Spleen (tissue), 11 donors: ENCODE results near the gene LIN37. TPM values are rescaled to one million over a fixed set of nuclear protein-coding genes. Genes with fewer than 3 reads are reported as not detected.
A peak's percentile ranks its signal among the peaks of the same experiment; 100 is the strongest.

Source experiments
- DNase-seq: peaks from one replicate; pipeline ENCODE4 v3.0.0-alpha.2; 2020
- H3K27ac ChIP-seq, 8 donors: fragments of 200-600 bp; sonication (generic) in 7 of 8; 1 replicate in 4 of 8; 2 replicates in 4 of 8; pipeline versions ENCODE4 v1.5.0 to v1.8.0; 2016 to 2021; ENCODE audit warnings: inconsistent platforms in 4 of 8, mild to moderate bottlenecking in 4 of 8, moderate library complexity in 1 of 8
- H3K27me3 ChIP-seq, 7 donors: fragments of 200-600 bp; sonication (generic) in 6 of 7; replicated peaks in 1 of 7; 1 replicate in 4 of 7; 2 replicates in 3 of 7; pipeline versions ENCODE4 v1.5.0 to v1.8.0; 2016 to 2021; ENCODE audit warnings: inconsistent platforms in 3 of 7, mild to moderate bottlenecking in 1 of 7
- H3K36me3 ChIP-seq, 6 donors: fragments of 200-600 bp; sonication (generic) in 5 of 6; 1 replicate in 4 of 6; 2 replicates in 2 of 6; pipeline versions ENCODE4 v1.5.0 to v1.8.0; 2016 to 2021; ENCODE audit warnings: inconsistent platforms in 2 of 6
- H3K4me1 ChIP-seq, 6 donors: fragments of 200-600 bp; sonication (generic) in 5 of 6; 1 replicate in 3 of 6; 2 replicates in 3 of 6; pipeline versions ENCODE4 v1.5.0 to v1.8.0; 2016 to 2021; ENCODE audit warnings: inconsistent platforms in 3 of 6
- H3K4me3 ChIP-seq, 8 donors: fragments of 200-600 bp; sonication (generic) in 7 of 8; 1 replicate in 4 of 8; 2 replicates in 4 of 8; pipeline versions ENCODE4 v1.5.0 to v1.8.0; 2016 to 2021; ENCODE audit warnings: inconsistent platforms in 4 of 8, mild to moderate bottlenecking in 4 of 8, moderate library complexity in 2 of 8
- H3K9me3 ChIP-seq, 8 donors: fragments of 200-600 bp; sonication (generic) in 7 of 8; 1 replicate in 4 of 8; 2 replicates in 4 of 8; pipeline versions ENCODE4 v1.5.0 to v1.8.0; 2016 to 2021; ENCODE audit warnings: inconsistent platforms in 4 of 8
- CTCF ChIP-seq, 11 experiments: fragments of 200-600 bp in 7 of 11; fragments of 450-650 bp in 4 of 11; sonication (generic) in 4 of 11; IDR thresholded peaks in 8 of 11; conservative IDR thresholded peaks in 3 of 11; 1 replicate in 7 of 11; 2 replicates in 4 of 11; pipeline versions ENCODE4 v1.4.0 to v1.8.0; 2016 to 2021; ENCODE audit warnings: antibody characterized with exemption in 11 of 11, inconsistent platforms in 4 of 11, mild to moderate bottlenecking in 1 of 11
- POLR2A ChIP-seq, 3 donors: fragments of 450-650 bp; IDR thresholded peaks; one replicate each; pipeline ENCODE4 v1.5.1; 2017; ENCODE audit warnings: antibody characterized with exemption in 3 of 3, mild to moderate bottlenecking in 1 of 3
- POLR2AphosphoS5 ChIP-seq, 3 donors: sonication (generic); formaldehyde crosslinking; IDR thresholded peaks; one replicate each; pipeline ENCODE4 v1.5.1; 2017; ENCODE audit warnings: antibody characterized with exemption in 3 of 3
- WGBS, 5 donors: extraction: QIAGEN DNeasy Blood & Tissue Kit in 3 of 5; methylation state at CpG; one replicate each; pipeline versions ENCODE4 v1.1.5 to v1.1.7; 2013 to 2018; 5-methylcytosine and 5-hydroxymethylcytosine counted together
- intact Hi-C: fragments of 100-400 bp; cut with DNase I; formaldehyde crosslinking; loops from one replicate; pipeline ENCODE4 v1.15.0; 2023; ENCODE audit warnings: low total_unique reads
- polyA plus RNA-seq, 3 donors: library from polyadenylated mRNA; stranded (reverse); fragments of 200-250 nt; gene quantifications; one replicate each; pipeline ENCODE4 v1.2.1, GENCODE V29; 2013
- total RNA-seq, 7 donors: library from RNA; depleted of rRNA in 3 of 7; stranded (reverse); fragments of >200 nt in 3 of 7; fragmentation: NEBNext Ultra II Directional in 4 of 7; extraction: Animal tissue kit (Norgen Biotek cat#: 25700) in 4 of 7; gene quantifications; one replicate each; pipeline versions ENCODE4 v1.1.0 to v1.2.1, GENCODE V29; 2016 to 2021
- donor health status: healthy with polysubstance abuse.
- donor health status: DM: no; HTN: no; CAD: no; lungs with moderate emphysema.
- donor health status: DM: no; HTN: no; CAD: no.
- donor health status: Bipolar disorder and iron deficiency.
- donor health status: healthy.
- donor health status: DM: no; HTN: no; CAD: no.
- donor health status: DM: yes; HTN: yes; CAD: no.

The LIN37 gene
- total and polyA plus RNA-seq, 10 donors = 7.0 to 28.5 (median 14.2) TPM

- H3K36me3 ChIP-seq = peaks cover 0 to 53% (median 29%) of the 10 kb centered on the region in 6 donors
- peak overlapping the region in 6 of 8 donors; percentile 21 to 94 (median 59) for H3K4me3 ChIP-seq
- peaks cover 25 to 56% (median 40%) of the 10 kb centered on the region in 6 donors for H3K4me1 ChIP-seq
- TF ChIP-seq POLR2A (IDR thresholded peaks at IDR 0.05) = no peak
- TF ChIP-seq POLR2AphosphoS5 (IDR thresholded peaks at IDR 0.05) = peak in 2 of 3 donors; percentile 59 to 63
- no peak for TF ChIP-seq CTCF (IDR thresholded peaks at IDR 0.05 in 8 of 11, conservative IDR thresholded peaks at IDR 0.05 in 3 of 11)
- 14 to 32% (median 29%) methylated on average over 31 to 74 of the region's 74 CpGs for WGBS, 5 donors
- intact Hi-C loops = no loop called here
- peak overlapping the region in 6 of 8 donors; percentile 12 to 98 (median 96) for H3K27ac ChIP-seq
- peaks cover 0 to 23% (median 4%) of the 10 kb centered on the region in 7 donors for H3K27me3 ChIP-seq
- H3K9me3 ChIP-seq = no peaks in the 10 kb centered on the region
- peak; percentile 83 for DNase-seq
These were observed 7.4 kb downstream of the LIN37 start for GRCh38 chr19:35755550-35756376.

- intact Hi-C loops = no loop called here
- Histone ChIP-seq H3K27me3 (peaks cover 0 to 23% (median 4%) of the 10 kb centered on the region in 7 donors), H3K4me1 (peaks cover 25 to 53% (median 40%) of the 10 kb centered on the region in 6 donors), H3K4me3 (peak within 1 kb of the TSS; percentile 62 to 98 (median 94)), H3K36me3 (peaks cover 0 to 56% (median 28%) of the 10 kb centered on the region in 6 donors), H3K9me3 (no peaks in the 10 kb centered on the region), H3K27ac (peak within 1 kb of the TSS; percentile 77 to 98 (median 96))
- no peak for TF ChIP-seq POLR2A (IDR thresholded peaks at IDR 0.05)
- TF ChIP-seq POLR2AphosphoS5 (IDR thresholded peaks at IDR 0.05) = peak; percentile 19 to 56 (median 51)
- TF ChIP-seq CTCF (IDR thresholded peaks at IDR 0.05 in 8 of 11, conservative IDR thresholded peaks at IDR 0.05 in 3 of 11) = no peak
- 8 to 25% (median 12%) methylated on average over 23 to 52 of the region's 52 CpGs for WGBS, 5 donors
- peak; percentile 84 for DNase-seq
These were observed 8.2 kb downstream of the LIN37 start, which contains the start of gene HSPB6 for GRCh38 chr19:35756377-35757230. Gene HSPB6, minus strand, starts transcription at chr19:35757029. Its CDS starts 21 bp downstream, at chr19:35757008.

GRCh38 chr19:35757231-35757748 lies 8.9 kb downstream of the LIN37 start:
- peak overlapping the region in 7 of 8 donors; percentile 77 to 98 (median 96) for H3K27ac ChIP-seq
- peaks cover 25 to 53% (median 40%) of the 10 kb centered on the region in 6 donors for H3K4me1 ChIP-seq
- H3K27me3 ChIP-seq = peaks cover 0 to 23% (median 4%) of the 10 kb centered on the region in 7 donors
- peaks cover 0 to 56% (median 27%) of the 10 kb centered on the region in 6 donors for H3K36me3 ChIP-seq
- peak overlapping the region; percentile 33 to 98 (median 94) for H3K4me3 ChIP-seq
- 7 to 25% (median 9%) methylated on average over 3 to 19 of the region's 19 CpGs for WGBS, 5 donors
- no peaks in the 10 kb centered on the region for H3K9me3 ChIP-seq
- peak; percentile 87 for DNase-seq
- intact Hi-C loops = no loop called here
- TF ChIP-seq POLR2AphosphoS5 (IDR thresholded peaks at IDR 0.05) (no peak), POLR2A (IDR thresholded peaks at IDR 0.05) (no peak), CTCF (IDR thresholded peaks at IDR 0.05 in 8 of 11, conservative IDR thresholded peaks at IDR 0.05 in 3 of 11) (no peak)
